ENCODE results near the gene PVALB. TPM values are rescaled to one million over a fixed set of nuclear protein-coding genes. Genes with fewer than 3 reads are reported as not detected.

The PVALB gene
- total and polyA plus RNA-seq, 8 donors: 0.95 to 4.1 (median 2.1) TPM; not detected in 5

- intact Hi-C loops (cut with DNase I; ENCODE audit: low total_unique reads): no loop called here
Measured at GRCh38 chr22:36769541-36770512, 47.0 kb downstream of the PVALB start.

GRCh38 chr22:36768616-36769015 is 48.2 kb downstream of the PVALB start:
- Histone ChIP-seq H3K27ac (no peak overlapping the region), H3K4me1 (peaks cover 0 to under 1% (median 0%) of the 10 kb centered on the region in 4 donors), H3K9me3 (no peaks in the 10 kb centered on the region), H3K27me3 (no peaks in the 10 kb centered on the region), H3K36me3 (peaks cover 0 to 49% (median 37%) of the 10 kb centered on the region in 4 donors), H3K4me3 (no peak overlapping the region)
- TF ChIP-seq CTCF (IDR thresholded peaks at IDR 0.05) (no peak), EP300 (IDR thresholded peaks at IDR 0.05) (no peak), POLR2AphosphoS5 (IDR thresholded peaks at IDR 0.05) (no peak), POLR2A (IDR thresholded peaks at IDR 0.05) (no peak)
- DNase-seq: no peak
- intact Hi-C loops (cut with DNase I; ENCODE audit: low total_unique reads): no loop called here
- WGBS, 5 donors: 91 to 96% (median 94%) methylated on average over 13 of the region's 13 CpGs

More at GRCh38 chr22:36769541-36770512, 47.0 kb downstream of the PVALB start:
- Histone ChIP-seq H3K4me3 (no peak overlapping the region), H3K9me3 (no peaks in the 10 kb centered on the region), H3K4me1 (peaks cover 0 to 3% (median 1%) of the 10 kb centered on the region in 4 donors), H3K36me3 (peaks cover 0 to 41% (median 32%) of the 10 kb centered on the region in 4 donors), H3K27me3 (no peaks in the 10 kb centered on the region), H3K27ac (no peak overlapping the region)
- DNase-seq: no peak
- no peak for TF ChIP-seq POLR2AphosphoS5 (IDR thresholded peaks at IDR 0.05)
- TF ChIP-seq CTCF (IDR thresholded peaks at IDR 0.05): no peak
- no peak for TF ChIP-seq EP300 (IDR thresholded peaks at IDR 0.05)
- TF ChIP-seq POLR2A (IDR thresholded peaks at IDR 0.05): no peak
- WGBS, 5 donors: 74 to 84% (median 79%) methylated on average over 23 of the region's 23 CpGs

- H3K27me3 ChIP-seq: no peaks in the 10 kb centered on the region
- H3K27ac ChIP-seq: no peak overlapping the region
- no peaks in the 10 kb centered on the region for H3K9me3 ChIP-seq
- DNase-seq: no peak
- H3K36me3 ChIP-seq: peaks cover 0 to 51% (median 42%) of the 10 kb centered on the region in 4 donors
- 93 to 97% (median 94%) methylated on average over 5 of the region's 5 CpGs for whole genome bisulfite sequencing, 5 donors
- no peak overlapping the region for H3K4me3 ChIP-seq
- H3K4me1 ChIP-seq: peaks cover 0 to 5% (median 0%) of the 10 kb centered on the region in 4 donors
- intact Hi-C loops (cut with DNase I; ENCODE audit: low total_unique reads): no loop called here
- TF ChIP-seq POLR2AphosphoS5 (IDR thresholded peaks at IDR 0.05) (no peak), POLR2A (IDR thresholded peaks at IDR 0.05) (no peak), EP300 (IDR thresholded peaks at IDR 0.05) (no peak), CTCF (IDR thresholded peaks at IDR 0.05) (no peak)
Measured at GRCh38 chr22:36768141-36768540, 48.7 kb downstream of the PVALB start.

GRCh38 chr22:36767035-36767775 is 49.6 kb downstream of the PVALB start:
- intact Hi-C loops (cut with DNase I; ENCODE audit: low total_unique reads): no loop called here
- Histone ChIP-seq H3K9me3 (no peaks in the 10 kb centered on the region), H3K4me1 (peaks cover 0 to 9% (median 0%) of the 10 kb centered on the region in 4 donors), H3K27ac (no peak overlapping the region), H3K4me3 (no peak overlapping the region), H3K36me3 (peaks cover 0 to 54% (median 45%) of the 10 kb centered on the region in 4 donors), H3K27me3 (no peaks in the 10 kb centered on the region)
- no peak for DNase-seq
- WGBS, 5 donors: 88 to 94% (median 91%) methylated on average over 10 of the region's 10 CpGs
- TF ChIP-seq EP300 (IDR thresholded peaks at IDR 0.05) (no peak), POLR2A (IDR thresholded peaks at IDR 0.05) (no peak), POLR2AphosphoS5 (IDR thresholded peaks at IDR 0.05) (no peak), CTCF (IDR thresholded peaks at IDR 0.05) (no peak)
